ENCODE results near the gene RNF166.

DNA sequence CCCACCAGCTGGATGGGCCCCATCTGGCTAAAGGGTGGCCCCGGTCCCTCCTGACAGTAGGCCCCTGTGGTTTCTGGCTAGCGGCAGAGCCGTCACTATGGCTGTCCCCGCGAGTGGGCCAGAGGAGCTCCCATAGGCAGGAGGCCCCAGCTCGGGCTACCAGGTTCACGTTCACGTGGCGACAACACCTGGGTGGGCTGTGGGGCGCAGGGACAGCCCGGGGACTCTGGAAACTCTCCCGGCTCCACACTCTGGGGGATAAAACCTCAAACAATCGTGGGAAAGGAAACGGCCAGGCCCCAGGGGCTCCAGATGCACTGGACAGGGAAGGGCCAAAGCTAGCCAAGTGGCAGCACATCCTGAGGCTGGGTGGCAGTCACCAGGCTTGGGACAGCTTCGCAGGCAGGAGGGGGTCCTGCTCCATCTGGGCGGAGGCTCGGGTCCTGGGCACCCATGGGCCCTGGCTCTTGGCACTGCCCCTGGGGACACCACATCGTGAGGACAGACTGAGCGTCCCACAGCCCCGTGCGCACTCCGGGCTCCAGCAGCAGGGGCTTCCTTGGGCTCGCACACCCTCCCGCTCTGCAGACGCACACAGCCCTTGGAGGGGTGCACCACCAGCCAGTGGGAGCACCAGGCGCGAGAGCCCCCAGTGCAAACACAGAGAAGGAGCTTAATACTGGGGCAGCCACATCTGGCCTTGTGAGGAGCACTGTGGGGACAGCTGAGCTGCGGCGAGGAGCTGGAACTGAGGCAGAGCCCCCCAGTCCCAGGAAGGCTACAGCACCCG lies 4.4 kb downstream of the RNF166 start:
- TF ChIP-seq, protein P1, sequence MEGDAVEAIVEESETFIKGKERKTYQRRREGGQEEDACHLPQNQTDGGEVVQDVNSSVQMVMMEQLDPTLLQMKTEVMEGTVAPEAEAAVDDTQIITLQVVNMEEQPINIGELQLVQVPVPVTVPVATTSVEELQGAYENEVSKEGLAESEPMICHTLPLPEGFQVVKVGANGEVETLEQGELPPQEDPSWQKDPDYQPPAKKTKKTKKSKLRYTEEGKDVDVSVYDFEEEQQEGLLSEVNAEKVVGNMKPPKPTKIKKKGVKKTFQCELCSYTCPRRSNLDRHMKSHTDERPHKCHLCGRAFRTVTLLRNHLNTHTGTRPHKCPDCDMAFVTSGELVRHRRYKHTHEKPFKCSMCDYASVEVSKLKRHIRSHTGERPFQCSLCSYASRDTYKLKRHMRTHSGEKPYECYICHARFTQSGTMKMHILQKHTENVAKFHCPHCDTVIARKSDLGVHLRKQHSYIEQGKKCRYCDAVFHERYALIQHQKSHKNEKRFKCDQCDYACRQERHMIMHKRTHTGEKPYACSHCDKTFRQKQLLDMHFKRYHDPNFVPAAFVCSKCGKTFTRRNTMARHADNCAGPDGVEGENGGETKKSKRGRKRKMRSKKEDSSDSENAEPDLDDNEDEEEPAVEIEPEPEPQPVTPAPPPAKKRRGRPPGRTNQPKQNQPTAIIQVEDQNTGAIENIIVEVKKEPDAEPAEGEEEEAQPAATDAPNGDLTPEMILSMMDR (IDR thresholded peaks at IDR 0.05; ENCODE audit: low read depth, low read length, poor library complexity, severe bottlenecking), result no peak
- TF ChIP-seq EZH2phosphoT487 (IDR thresholded peaks at IDR 0.05; ENCODE audit: borderline replicate concordance, low read length), result no peak

Data from DOHH2 (cell line).